HepG2 (cell line): ENCODE measurements around the gene IL1RL2. TPM values are rescaled to one million over a fixed set of nuclear protein-coding genes. Genes with fewer than 3 reads are reported as not detected.

Source experiments
- ATF2 ChIP-seq: sonication (generic); formaldehyde crosslinking; IDR thresholded peaks from 2 replicates; pipeline ENCODE4 v1.4.0; 2020; ENCODE audit warnings: missing genetic modification reagents
- CBFB ChIP-seq: sonication (generic); formaldehyde crosslinking; IDR thresholded peaks from 2 replicates; pipeline ENCODE4 v1.4.0; 2020; ENCODE audit warnings: missing genetic modification reagents
- E2F1 ChIP-seq: sonication (generic); formaldehyde crosslinking; IDR thresholded peaks from 2 replicates; pipeline ENCODE4 v1.5.0; 2020; ENCODE audit warnings: missing genetic modification reagents
- EP300 ChIP-seq, 3 experiments: sonication (generic) in 1 of 3; formaldehyde crosslinking in 1 of 3; IDR thresholded peaks; 2 replicates each; pipeline versions ENCODE4 v1.5.1 to v1.6.1; 2011 to 2020; ENCODE audit warnings: low read depth in 2 of 3, low read length in 2 of 3, borderline replicate concordance in 1 of 3, improper control_type of control experiment in 1 of 3, mild to moderate bottlenecking in 1 of 3, missing genetic modification reagents in 1 of 3, moderate library complexity in 1 of 3
- ETV6 ChIP-seq: sonication (generic); formaldehyde crosslinking; conservative IDR thresholded peaks from 2 replicates; pipeline ENCODE4 v1.4.0; 2020; ENCODE audit warnings: missing genetic modification reagents
- FOXC1 ChIP-seq: sonication (generic); formaldehyde crosslinking; IDR thresholded peaks from 2 replicates; pipeline ENCODE4 v1.8.0; 2022; ENCODE audit warnings: mild to moderate bottlenecking, missing genetic modification reagents, borderline replicate concordance
- FOXO1 ChIP-seq: sonication (generic); formaldehyde crosslinking; IDR thresholded peaks from 2 replicates; pipeline ENCODE4 v1.4.0; 2020; ENCODE audit warnings: missing genetic modification reagents
- GPBP1L1 ChIP-seq: sonication (generic); formaldehyde crosslinking; IDR thresholded peaks from 2 replicates; pipeline ENCODE4 v1.5.0; 2020; ENCODE audit warnings: mild to moderate bottlenecking, missing genetic modification reagents
- HDAC6 ChIP-seq: fragments of 200-600 bp; sonication (generic); IDR thresholded peaks from 2 replicates; pipeline ENCODE4 v1.7.0; 2017; ENCODE audit warnings: mild to moderate bottlenecking, antibody characterized with exemption, low read length, low read depth
- JUN ChIP-seq: sonication (generic); formaldehyde crosslinking; IDR thresholded peaks from 2 replicates; pipeline ENCODE4 v1.4.0; 2020; ENCODE audit warnings: mild to moderate bottlenecking, missing genetic modification reagents
- MTF2 ChIP-seq: sonication (generic); formaldehyde crosslinking; IDR thresholded peaks from 2 replicates; pipeline ENCODE4 v1.5.0; 2020; ENCODE audit warnings: missing genetic modification reagents, borderline replicate concordance
- ONECUT2 ChIP-seq: sonication (generic); formaldehyde crosslinking; IDR thresholded peaks from 2 replicates; pipeline ENCODE4 v1.4.0; 2020; ENCODE audit warnings: missing genetic modification reagents
- REXO4 ChIP-seq: sonication (generic); formaldehyde crosslinking; IDR thresholded peaks from 2 replicates; pipeline ENCODE4 v1.8.0; 2022; ENCODE audit warnings: missing genetic modification reagents, mild to moderate bottlenecking, borderline replicate concordance
- RXRA ChIP-seq: sonication (generic); formaldehyde crosslinking; IDR thresholded peaks from 2 replicates; pipeline ENCODE4 v1.5.1; 2020; ENCODE audit warnings: missing genetic modification reagents
- RXRB ChIP-seq: IDR thresholded peaks from 2 replicates; pipeline ENCODE4 v1.6.1; 2016; ENCODE audit warnings: borderline replicate concordance, missing genetic modification reagents, missing compliant biosample characterization
- SAP130 ChIP-seq: IDR thresholded peaks from 2 replicates; pipeline ENCODE4 v1.6.1; 2016; ENCODE audit warnings: low read depth
- ZFP41 ChIP-seq: sonication (generic); formaldehyde crosslinking; IDR thresholded peaks from 2 replicates; pipeline ENCODE4 v1.4.0; 2020; ENCODE audit warnings: mild to moderate bottlenecking, missing genetic modification reagents, borderline replicate concordance
- ZNF343 ChIP-seq: sonication (generic); formaldehyde crosslinking; IDR thresholded peaks from 2 replicates; pipeline ENCODE4 v1.4.0; 2020; ENCODE audit warnings: mild to moderate bottlenecking, missing genetic modification reagents
- ZNF629 ChIP-seq: sonication (generic); formaldehyde crosslinking; conservative IDR thresholded peaks from 2 replicates; pipeline ENCODE4 v1.5.0; 2020; ENCODE audit warnings: missing genetic modification reagents
- ZNF710 ChIP-seq: sonication (generic); formaldehyde crosslinking; IDR thresholded peaks from 2 replicates; pipeline ENCODE4 v1.5.0; 2020; ENCODE audit warnings: mild to moderate bottlenecking, missing genetic modification reagents, borderline replicate concordance
- ZNF747 ChIP-seq: sonication (generic); formaldehyde crosslinking; IDR thresholded peaks from 2 replicates; pipeline ENCODE4 v1.8.1; 2023; ENCODE audit warnings: missing genetic modification reagents, mild to moderate bottlenecking, borderline replicate concordance
- polyA plus RNA-seq, 8 experiments: library from polyadenylated mRNA; depleted of rRNA in 3 of 8; stranded (reverse) in 7 of 8; unstranded in 1 of 8; fragments of >200 nt; fragmentation: Illumina TruSeq in 4 of 8; extraction: Trizol in 4 of 8; gene quantifications; 2 replicates each; pipeline versions ENCODE4 v1.2.1 to v1.2.3, GENCODE V29; 2011 to 2016; ENCODE audit warnings: low read depth in 4 of 8, missing spikeins in 1 of 8, mixed read lengths in 1 of 8; ENCODE audit not compliant: insufficient read depth in 1 of 8
- total RNA-seq, 5 experiments: library from RNA; depleted of rRNA; stranded (reverse); fragments of >200 nt; fragmentation: Illumina TruSeq; extraction: Trizol; gene quantifications; 2 replicates each; pipeline ENCODE4 v1.2.3, GENCODE V29; 2016; ENCODE audit warnings: low read depth in 1 of 5

IL1RL2 gene
- total and polyA plus RNA-seq, 2 of the 13 experiments (the other 11 are each of a cell fraction or from before 2014, with no cell fraction given): 0.03 TPM; not detected in 1

- no peak for TF ChIP-seq GPBP1L1 (CRISPR knock-in tag)
- no peak for TF ChIP-seq SAP130 (CRISPR knock-in tag)
- peak in 1 of 2 experiments; percentile 17; a peak in 1 of 4 replicates for TF ChIP-seq EP300 (IDR thresholded peaks at IDR 0.05; ENCODE audit: low read depth in 2 of 2, low read length in 2 of 2)
- no peak for TF ChIP-seq EP300 (CRISPR knock-in tag; IDR thresholded peaks at IDR 0.05; ENCODE audit: borderline replicate concordance)
- TF ChIP-seq ZNF747: no peak
- TF ChIP-seq ZFP41 (CRISPR knock-in tag): peak; percentile 29; the same call in 1 of the 2 replicates
- 0 out of 2 replicates have a peak, but pooled peaks have one; percentile 36 for TF ChIP-seq MTF2 (CRISPR knock-in tag)
- TF ChIP-seq ETV6 (CRISPR knock-in tag): no peak
- no peak for TF ChIP-seq JUN (CRISPR knock-in tag)
- no peak for TF ChIP-seq REXO4 (CRISPR knock-in tag)
- no peak for TF ChIP-seq E2F1 (CRISPR knock-in tag)
- 0 out of 2 replicates have a peak, but pooled peaks have one; percentile 60 for TF ChIP-seq FOXC1 (CRISPR knock-in tag)
- TF ChIP-seq ZNF710 (CRISPR knock-in tag): no peak
- no peak for TF ChIP-seq RXRA
- TF ChIP-seq FOXO1 (CRISPR knock-in tag): no peak
- no peak for TF ChIP-seq HDAC6
- no peak for TF ChIP-seq CBFB (CRISPR knock-in tag)
- TF ChIP-seq ZNF629 (CRISPR knock-in tag): no peak
- peak; percentile 29; the same call in 1 of the 2 replicates for TF ChIP-seq ZNF343 (CRISPR knock-in tag)
- TF ChIP-seq ONECUT2 (CRISPR knock-in tag): no peak
- TF ChIP-seq RXRB: peak; percentile 22; the same call in 1 of the 2 replicates
- no peak for TF ChIP-seq ATF2 (CRISPR knock-in tag)
These were observed 64.4 kb downstream of the IL1RL2 start (continued) for GRCh38 chr2:102251042-102251848.
